ENCODE measurements around the gene FBXW7.

Gene FBXW7

GRCh38 chr4:152344001-152344400, 191.9 kb downstream of the FBXW7 start:
- Histone ChIP-seq H3K36me3 (ENCODE audit: insufficient read depth, low read length) (peaks cover 20% of the 10 kb centered on the region; the same call in 1 of the 2 replicates), H3K9ac (ENCODE audit: low read depth, low read length, poor library complexity, severe bottlenecking) (no peak overlapping the region), H2AFZ (ENCODE audit: low read length) (no peak overlapping the region), H3F3A (ENCODE audit: low read depth) (no peaks in the 10 kb centered on the region), H3K4me3 (ENCODE audit: low read length, poor library complexity, severe bottlenecking) (no peak overlapping the region), H3K9me3 (ENCODE audit: insufficient read depth, low read depth, low read length) (no peaks in the 10 kb centered on the region), H3K79me2 (ENCODE audit: insufficient read depth, low read length) (no peaks in the 10 kb centered on the region), H4K20me1 (ENCODE audit: insufficient read depth, low read length, poor library complexity, severe bottlenecking) (no peaks in the 10 kb centered on the region), H3K9me2 (replicated peaks; ENCODE audit: low read depth, low read length) (no peaks in the 10 kb centered on the region), H3K4me2 (ENCODE audit: low read depth, low read length, poor library complexity, severe bottlenecking) (no peak overlapping the region), H3K27me3 (ENCODE audit: insufficient read depth, low read length, poor library complexity, severe bottlenecking) (no peaks in the 10 kb centered on the region), H3K4me1 (ENCODE audit: insufficient read depth, low read length, poor library complexity, severe bottlenecking) (peaks cover 7% of the 10 kb centered on the region)
- no peak for TF ChIP-seq EZH2phosphoT487 (IDR thresholded peaks at IDR 0.05; ENCODE audit: borderline replicate concordance)
- TF ChIP-seq, protein P1, sequence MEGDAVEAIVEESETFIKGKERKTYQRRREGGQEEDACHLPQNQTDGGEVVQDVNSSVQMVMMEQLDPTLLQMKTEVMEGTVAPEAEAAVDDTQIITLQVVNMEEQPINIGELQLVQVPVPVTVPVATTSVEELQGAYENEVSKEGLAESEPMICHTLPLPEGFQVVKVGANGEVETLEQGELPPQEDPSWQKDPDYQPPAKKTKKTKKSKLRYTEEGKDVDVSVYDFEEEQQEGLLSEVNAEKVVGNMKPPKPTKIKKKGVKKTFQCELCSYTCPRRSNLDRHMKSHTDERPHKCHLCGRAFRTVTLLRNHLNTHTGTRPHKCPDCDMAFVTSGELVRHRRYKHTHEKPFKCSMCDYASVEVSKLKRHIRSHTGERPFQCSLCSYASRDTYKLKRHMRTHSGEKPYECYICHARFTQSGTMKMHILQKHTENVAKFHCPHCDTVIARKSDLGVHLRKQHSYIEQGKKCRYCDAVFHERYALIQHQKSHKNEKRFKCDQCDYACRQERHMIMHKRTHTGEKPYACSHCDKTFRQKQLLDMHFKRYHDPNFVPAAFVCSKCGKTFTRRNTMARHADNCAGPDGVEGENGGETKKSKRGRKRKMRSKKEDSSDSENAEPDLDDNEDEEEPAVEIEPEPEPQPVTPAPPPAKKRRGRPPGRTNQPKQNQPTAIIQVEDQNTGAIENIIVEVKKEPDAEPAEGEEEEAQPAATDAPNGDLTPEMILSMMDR (conservative IDR thresholded peaks at IDR 0.05; ENCODE audit: low read length) = no peak

DNA sequence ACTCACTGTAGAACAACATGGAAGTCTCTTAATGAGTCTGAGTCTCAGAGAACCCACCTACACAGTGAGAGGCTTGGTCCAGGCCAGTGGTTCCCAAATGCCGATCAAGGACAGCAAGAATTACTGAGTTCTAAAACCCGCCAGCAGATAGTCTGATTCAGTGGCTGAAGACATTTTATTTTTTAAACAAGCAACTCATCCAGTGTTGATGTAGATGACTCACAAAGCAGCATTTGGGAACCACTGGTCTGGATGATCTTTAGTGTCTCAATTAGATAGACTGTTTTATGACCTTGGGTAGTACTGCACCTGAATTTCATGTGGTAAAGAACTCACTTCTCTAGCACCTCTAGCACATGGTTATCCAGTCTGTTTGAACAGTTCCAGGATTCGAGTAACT, 193.6 kb downstream of the FBXW7 start:
- no peaks in the 10 kb centered on the region for H3K4me1 ChIP-seq (ENCODE audit: insufficient read depth, low read length, poor library complexity, severe bottlenecking)
- no peaks in the 10 kb centered on the region for H4K20me1 ChIP-seq (ENCODE audit: insufficient read depth, low read length, poor library complexity, severe bottlenecking)
- H3K4me2 ChIP-seq (ENCODE audit: low read depth, low read length, poor library complexity, severe bottlenecking) = no peak overlapping the region
- H3K79me2 ChIP-seq (ENCODE audit: insufficient read depth, low read length) = no peaks in the 10 kb centered on the region
- no peak overlapping the region for H2AFZ ChIP-seq (ENCODE audit: low read length)
- no peaks in the 10 kb centered on the region for H3K9me3 ChIP-seq (ENCODE audit: insufficient read depth, low read depth, low read length)
- H3K9me2 ChIP-seq (replicated peaks; ENCODE audit: low read depth, low read length) = no peaks in the 10 kb centered on the region
- no peak overlapping the region for H3K4me3 ChIP-seq (ENCODE audit: low read length, poor library complexity, severe bottlenecking)
- no peak overlapping the region for H3K9ac ChIP-seq (ENCODE audit: low read depth, low read length, poor library complexity, severe bottlenecking)
- no peaks in the 10 kb centered on the region for H3K27me3 ChIP-seq (ENCODE audit: insufficient read depth, low read length, poor library complexity, severe bottlenecking)
- peaks cover 27% of the 10 kb centered on the region for H3K36me3 ChIP-seq (ENCODE audit: insufficient read depth, low read length)
- TF ChIP-seq, protein P1 (conservative IDR thresholded peaks at IDR 0.05; ENCODE audit: low read length) = no peak
- no peaks in the 10 kb centered on the region for H3F3A ChIP-seq (ENCODE audit: low read depth)

GRCh38 chr4:152340818-152341217, 195.1 kb downstream of the FBXW7 start:
- Histone ChIP-seq H3K27me3 (ENCODE audit: insufficient read depth, low read length, poor library complexity, severe bottlenecking) (no peaks in the 10 kb centered on the region), H3K36me3 (ENCODE audit: insufficient read depth, low read length) (peaks cover 27% of the 10 kb centered on the region), H4K20me1 (ENCODE audit: insufficient read depth, low read length, poor library complexity, severe bottlenecking) (no peaks in the 10 kb centered on the region), H3K4me3 (ENCODE audit: low read length, poor library complexity, severe bottlenecking) (no peak overlapping the region), H2AFZ (ENCODE audit: low read length) (no peak overlapping the region), H3K9me3 (ENCODE audit: insufficient read depth, low read depth, low read length) (no peaks in the 10 kb centered on the region), H3F3A (ENCODE audit: low read depth) (no peaks in the 10 kb centered on the region), H3K4me2 (ENCODE audit: low read depth, low read length, poor library complexity, severe bottlenecking) (no peak overlapping the region), H3K9ac (ENCODE audit: low read depth, low read length, poor library complexity, severe bottlenecking) (no peak overlapping the region), H3K79me2 (ENCODE audit: insufficient read depth, low read length) (no peaks in the 10 kb centered on the region), H3K4me1 (ENCODE audit: insufficient read depth, low read length, poor library complexity, severe bottlenecking) (no peaks in the 10 kb centered on the region), H3K9me2 (replicated peaks; ENCODE audit: low read depth, low read length) (no peaks in the 10 kb centered on the region)
- no peak for TF ChIP-seq EZH2phosphoT487 (IDR thresholded peaks at IDR 0.05; ENCODE audit: borderline replicate concordance)
- TF ChIP-seq, protein P1 (conservative IDR thresholded peaks at IDR 0.05; ENCODE audit: low read length) = no peak

Measured in Loucy (cell line).